Glutamatergic neuron (in vitro differentiated cells): ENCODE measurements around the gene GNAQ. TPM values are rescaled to one million over a fixed set of nuclear protein-coding genes. Genes with fewer than 3 reads are reported as not detected.

Experiments
- DNase-seq: peaks from one replicate; pipeline ENCODE4 v3.0.0; 2022
- H3K27ac Mint-ChIP-seq: one replicate; pipeline ENCODE4 v1.8.0; 2020; ENCODE audit warnings: mild to moderate bottlenecking, mixed read lengths, inconsistent platforms; ENCODE audit not compliant: unreplicated experiment
- H3K27me3 Mint-ChIP-seq: one replicate; pipeline ENCODE4 v1.8.0; 2020; ENCODE audit warnings: mild to moderate bottlenecking, moderate library complexity, mixed read lengths, inconsistent platforms; ENCODE audit not compliant: unreplicated experiment
- H3K36me3 Mint-ChIP-seq: one replicate; pipeline ENCODE4 v1.8.0; 2020; ENCODE audit warnings: mild to moderate bottlenecking, mixed read lengths, inconsistent platforms; ENCODE audit not compliant: unreplicated experiment
- H3K4me1 Mint-ChIP-seq: one replicate; pipeline ENCODE4 v1.8.0; 2020; ENCODE audit warnings: mild to moderate bottlenecking, low read depth, mixed read lengths, inconsistent platforms; ENCODE audit not compliant: unreplicated experiment
- H3K4me3 Mint-ChIP-seq: one replicate; pipeline ENCODE4 v1.8.0; 2020; ENCODE audit warnings: mild to moderate bottlenecking, mixed read lengths, inconsistent platforms; ENCODE audit not compliant: unreplicated experiment
- H3K9me3 Mint-ChIP-seq: one replicate; pipeline ENCODE4 v1.8.0; 2020; ENCODE audit warnings: mild to moderate bottlenecking, moderate library complexity, mixed read lengths, inconsistent platforms; ENCODE audit not compliant: unreplicated experiment
- total RNA-seq: library from RNA; stranded (reverse); fragmentation: NEBNext Ultra II Directional; extraction: Animal tissue kit (Norgen Biotek cat#: 25700); gene quantifications from one replicate; pipeline ENCODE4 v1.2.1, GENCODE V29; 2021; ENCODE audit not compliant: unreplicated experiment
- TF ChIP-seq, protein P1 (sequence below): fragments of 200-600 bp; sonication (generic); IDR thresholded peaks from one replicate; pipeline ENCODE4 v1.5.0; 2021; ENCODE audit not compliant: partially characterized antibody, unreplicated experiment

The GNAQ gene
- total RNA-seq, 1 donor from 2014 or later = 72.8 TPM

DNA sequence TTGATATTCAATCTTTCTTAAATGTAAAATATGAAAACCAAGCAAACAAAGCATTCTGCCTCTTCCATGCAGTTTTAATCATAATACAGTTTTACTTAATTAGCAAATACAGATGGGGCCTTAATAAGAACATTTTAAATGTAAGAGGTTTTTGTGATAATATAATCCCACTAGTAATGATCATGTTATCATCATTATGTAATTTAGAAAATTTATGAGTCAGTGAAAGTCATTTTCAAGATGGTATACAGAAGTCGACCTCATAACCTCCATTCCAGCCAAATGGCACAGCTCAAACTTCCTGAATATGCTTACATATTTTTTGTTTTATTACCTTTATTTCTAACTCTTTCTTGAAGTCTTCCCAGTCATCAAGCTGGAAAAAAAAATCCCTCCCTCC, 281.3 kb downstream of the GNAQ start:
- TF ChIP-seq, protein P1, sequence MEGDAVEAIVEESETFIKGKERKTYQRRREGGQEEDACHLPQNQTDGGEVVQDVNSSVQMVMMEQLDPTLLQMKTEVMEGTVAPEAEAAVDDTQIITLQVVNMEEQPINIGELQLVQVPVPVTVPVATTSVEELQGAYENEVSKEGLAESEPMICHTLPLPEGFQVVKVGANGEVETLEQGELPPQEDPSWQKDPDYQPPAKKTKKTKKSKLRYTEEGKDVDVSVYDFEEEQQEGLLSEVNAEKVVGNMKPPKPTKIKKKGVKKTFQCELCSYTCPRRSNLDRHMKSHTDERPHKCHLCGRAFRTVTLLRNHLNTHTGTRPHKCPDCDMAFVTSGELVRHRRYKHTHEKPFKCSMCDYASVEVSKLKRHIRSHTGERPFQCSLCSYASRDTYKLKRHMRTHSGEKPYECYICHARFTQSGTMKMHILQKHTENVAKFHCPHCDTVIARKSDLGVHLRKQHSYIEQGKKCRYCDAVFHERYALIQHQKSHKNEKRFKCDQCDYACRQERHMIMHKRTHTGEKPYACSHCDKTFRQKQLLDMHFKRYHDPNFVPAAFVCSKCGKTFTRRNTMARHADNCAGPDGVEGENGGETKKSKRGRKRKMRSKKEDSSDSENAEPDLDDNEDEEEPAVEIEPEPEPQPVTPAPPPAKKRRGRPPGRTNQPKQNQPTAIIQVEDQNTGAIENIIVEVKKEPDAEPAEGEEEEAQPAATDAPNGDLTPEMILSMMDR = no peak
- H3K9me3 Mint-ChIP-seq = peaks cover under 1% of the 10 kb centered on the region
- H3K27ac Mint-ChIP-seq = no peak overlapping the region
- H3K36me3 Mint-ChIP-seq = no peaks in the 10 kb centered on the region
- peaks cover 3% of the 10 kb centered on the region for H3K27me3 Mint-ChIP-seq
- H3K4me1 Mint-ChIP-seq = peaks cover 30% of the 10 kb centered on the region
- no peak overlapping the region for H3K4me3 Mint-ChIP-seq
- DNase-seq = no peak

DNA sequence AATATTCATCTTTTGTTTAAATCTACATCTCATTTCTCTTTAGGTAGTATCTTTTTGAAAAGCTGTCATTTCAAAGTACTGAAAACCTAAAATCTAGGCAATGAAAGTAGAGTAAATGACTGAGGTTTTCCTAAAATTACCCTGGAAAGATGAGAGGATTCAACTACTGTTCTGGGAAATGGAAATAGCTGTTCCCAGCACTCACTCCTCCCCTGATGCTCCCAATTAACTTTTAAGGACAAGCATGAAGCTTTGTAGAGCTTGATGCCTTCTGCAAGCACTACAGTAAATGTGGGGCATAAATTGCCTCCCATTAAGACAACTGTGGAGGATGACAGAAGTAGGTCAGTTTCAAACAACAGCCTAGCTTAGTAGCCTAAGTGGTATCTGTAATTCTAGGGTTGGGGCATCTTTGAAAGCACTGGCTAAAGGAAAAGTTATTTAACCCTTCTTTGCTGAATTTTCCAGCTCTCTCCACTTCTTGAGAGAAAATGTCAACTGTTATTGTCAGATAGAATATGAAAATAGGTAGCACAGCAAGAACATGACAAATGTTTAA, 283.3 kb downstream of the GNAQ start:
- H3K27ac Mint-ChIP-seq = no peak overlapping the region

DNA sequence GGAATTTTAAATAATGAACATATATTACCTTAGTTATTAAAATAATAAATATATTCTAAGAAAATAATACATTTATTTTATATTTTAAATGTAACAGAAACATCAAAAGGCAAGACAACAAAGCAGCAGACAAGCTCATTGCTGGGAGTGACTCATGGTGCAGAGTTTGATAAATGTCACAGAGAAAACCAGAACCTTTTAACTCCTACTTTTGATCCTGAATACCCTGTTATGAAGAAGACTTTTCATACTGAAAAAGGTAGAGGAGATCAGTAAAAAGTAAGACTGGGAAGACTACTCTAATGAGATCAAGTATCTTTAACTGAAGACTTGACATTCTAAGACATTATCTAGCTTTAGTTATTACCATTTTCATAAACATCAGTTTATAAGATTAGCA, 284.4 kb downstream of the GNAQ start:
- no peak for DNase-seq
- TF ChIP-seq, protein P1 = no peak
- H3K4me3 Mint-ChIP-seq = no peak overlapping the region
- H3K4me1 Mint-ChIP-seq = peaks cover 41% of the 10 kb centered on the region
- peaks cover 4% of the 10 kb centered on the region for H3K9me3 Mint-ChIP-seq
- no peaks in the 10 kb centered on the region for H3K36me3 Mint-ChIP-seq
- no peak overlapping the region for H3K27ac Mint-ChIP-seq
- peaks cover 2% of the 10 kb centered on the region for H3K27me3 Mint-ChIP-seq

More for the DNA sequence above, 283.3 kb downstream of the GNAQ start:
- TF ChIP-seq, protein P1 = no peak
- Mint-ChIP-seq H3K4me1 (peaks cover 38% of the 10 kb centered on the region), H3K27me3 (peaks cover 2% of the 10 kb centered on the region), H3K9me3 (peaks cover 4% of the 10 kb centered on the region), H3K36me3 (no peaks in the 10 kb centered on the region), H3K4me3 (no peak overlapping the region)
- no peak for DNase-seq

DNA sequence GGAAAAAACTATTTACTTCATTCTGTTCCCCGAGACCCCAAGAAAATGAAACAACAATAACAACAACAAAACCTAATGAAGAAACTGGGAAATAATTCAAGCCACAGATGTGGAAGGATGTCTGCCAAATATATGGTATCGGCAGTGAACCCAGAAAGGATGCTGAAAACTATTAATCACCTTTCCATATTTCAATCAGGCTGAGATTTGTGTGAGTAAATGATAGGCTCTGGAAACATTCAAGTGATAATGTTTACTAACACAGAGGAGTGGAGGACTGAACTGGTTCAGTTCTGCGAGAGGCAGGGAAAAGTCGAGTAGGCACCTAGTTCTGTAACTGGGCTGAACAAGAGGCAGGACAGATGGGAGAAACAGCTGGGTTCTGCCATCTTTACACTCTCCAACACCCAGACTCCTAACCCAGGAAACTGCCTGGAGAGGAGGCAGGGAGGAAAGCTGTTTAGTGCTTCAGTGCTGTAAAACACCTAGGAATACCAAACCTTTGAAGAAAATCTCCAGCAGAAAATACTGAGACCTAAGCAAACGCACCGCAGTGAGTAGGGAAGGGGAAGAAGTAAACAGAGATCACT, 286.7 kb downstream of the GNAQ start:
- H3K4me3 Mint-ChIP-seq = peak overlapping the region; percentile 30
- peak overlapping the region; percentile 89 for H3K27ac Mint-ChIP-seq
- TF ChIP-seq, protein P1 = no peak
- H3K9me3 Mint-ChIP-seq = peaks cover 4% of the 10 kb centered on the region
- peaks cover 2% of the 10 kb centered on the region for H3K27me3 Mint-ChIP-seq
- H3K4me1 Mint-ChIP-seq = peaks cover 27% of the 10 kb centered on the region
- peak; percentile 22 for DNase-seq
- no peaks in the 10 kb centered on the region for H3K36me3 Mint-ChIP-seq

DNA sequence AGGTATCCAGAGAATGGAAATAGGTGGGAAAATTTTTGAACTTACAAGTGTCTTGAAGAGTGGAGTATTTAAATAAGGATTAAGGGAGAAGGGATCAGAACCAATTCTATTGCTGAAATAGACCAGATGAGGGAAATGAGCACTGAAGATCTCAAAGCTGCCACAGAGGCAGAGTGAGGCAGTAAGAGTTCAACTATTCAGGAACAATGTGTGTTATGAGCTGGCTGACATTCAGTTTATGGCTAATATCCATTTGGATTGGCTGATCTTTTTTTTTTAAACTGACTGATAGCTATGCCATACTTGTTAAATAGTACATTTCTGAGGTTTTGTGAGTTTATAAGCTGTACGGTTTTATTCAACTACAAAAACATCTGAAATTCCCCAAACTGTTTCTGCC, 288.2 kb downstream of the GNAQ start:
- Mint-ChIP-seq H3K4me3 (no peak overlapping the region), H3K36me3 (no peaks in the 10 kb centered on the region), H3K9me3 (peaks cover 4% of the 10 kb centered on the region), H3K27ac (no peak overlapping the region), H3K27me3 (peaks cover 2% of the 10 kb centered on the region), H3K4me1 (peaks cover 26% of the 10 kb centered on the region)
- TF ChIP-seq, protein P1 = no peak
- no peak for DNase-seq
